Measurements from ENCODE around the gene ITPRIP.

The ITPRIP gene

GRCh38 chr10:104333728-104334373, 4.4 kb downstream of the ITPRIP start:
- no peaks in the 10 kb centered on the region for H3K9me3 Mint-ChIP-seq
- H3K4me1 Mint-ChIP-seq, result peaks cover 78% of the 10 kb centered on the region

GRCh38 chr10:104333032-104333727, 5.1 kb downstream of the ITPRIP start:
- Mint-ChIP-seq H3K4me3 (peak overlapping the region in 2 of 3 experiments; percentile 14 to 65), H3K27ac (peak overlapping the region; percentile 74 to 100 (median 82)), H3K27me3 (ENCODE audit: low read depth) (peaks cover 3% of the 10 kb centered on the region), H3K4me1 (peaks cover 81% of the 10 kb centered on the region), H3K9me3 (no peaks in the 10 kb centered on the region), H3K36me3 (ENCODE audit: low read depth) (no peaks in the 10 kb centered on the region)
- TF ChIP-seq CTCF (IDR thresholded peaks at IDR 0.05; ENCODE audit: unreplicated experiment in 3 of 3), result no peak

More at GRCh38 chr10:104333728-104334373, 4.4 kb downstream of the ITPRIP start:
- H3K4me3 Mint-ChIP-seq, result peak overlapping the region in 1 of 3 experiments; percentile 65
- peak overlapping the region in 2 of 3 experiments; percentile 82 to 100 for H3K27ac Mint-ChIP-seq
- H3K27me3 Mint-ChIP-seq (ENCODE audit: low read depth), result peaks cover 3% of the 10 kb centered on the region
- TF ChIP-seq CTCF (IDR thresholded peaks at IDR 0.05; ENCODE audit: unreplicated experiment in 3 of 3), result no peak
- H3K36me3 Mint-ChIP-seq (ENCODE audit: low read depth), result no peaks in the 10 kb centered on the region

DNA sequence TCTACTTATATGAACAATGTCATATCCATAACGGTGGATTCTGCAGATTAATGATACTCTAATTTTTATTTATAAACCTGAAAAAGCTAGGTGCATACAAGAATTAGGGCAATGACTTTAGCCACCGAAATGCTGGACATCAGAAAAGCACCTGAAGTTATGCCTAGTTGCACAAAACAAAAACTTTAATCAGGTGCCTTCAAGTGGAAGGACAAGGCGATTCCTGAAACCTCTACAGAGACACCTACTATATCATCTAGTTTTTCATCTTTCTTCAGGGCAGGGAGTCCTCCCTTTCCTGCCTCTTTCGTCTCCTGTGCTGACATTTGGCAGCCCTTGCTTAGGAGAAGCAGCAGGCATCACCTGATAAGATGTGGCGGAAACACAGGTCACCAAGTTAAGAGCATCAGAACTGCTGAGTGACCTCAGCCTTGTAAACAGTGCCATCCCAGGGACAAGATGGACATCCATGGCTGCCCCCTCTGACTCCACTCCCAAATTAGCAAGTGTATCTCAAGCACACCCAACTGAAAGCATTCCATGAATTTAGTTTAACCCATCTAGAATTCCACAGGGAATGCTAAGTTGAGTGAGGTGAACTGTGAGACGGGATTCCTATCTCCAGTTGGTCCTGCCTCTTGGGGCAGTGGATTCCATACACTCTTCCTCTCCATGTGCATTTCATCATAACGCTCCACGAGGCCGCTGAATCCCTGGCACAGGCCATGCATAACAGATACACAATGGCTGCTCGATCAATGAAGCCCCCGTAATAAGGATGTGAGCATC, 5.8 kb downstream of the ITPRIP start:
- TF ChIP-seq CTCF (IDR thresholded peaks at IDR 0.05; ENCODE audit: unreplicated experiment in 3 of 3), result no peak
- peaks cover 3% of the 10 kb centered on the region for H3K27me3 Mint-ChIP-seq (ENCODE audit: low read depth)
- H3K9me3 Mint-ChIP-seq, result no peaks in the 10 kb centered on the region
- no peaks in the 10 kb centered on the region for H3K36me3 Mint-ChIP-seq (ENCODE audit: low read depth)
- peak overlapping the region; percentile 74 to 100 (median 99) for H3K27ac Mint-ChIP-seq
- H3K4me1 Mint-ChIP-seq, result peaks cover 87% of the 10 kb centered on the region
- H3K4me3 Mint-ChIP-seq, result peak overlapping the region in 2 of 3 experiments; percentile 14 to 65

DNA sequence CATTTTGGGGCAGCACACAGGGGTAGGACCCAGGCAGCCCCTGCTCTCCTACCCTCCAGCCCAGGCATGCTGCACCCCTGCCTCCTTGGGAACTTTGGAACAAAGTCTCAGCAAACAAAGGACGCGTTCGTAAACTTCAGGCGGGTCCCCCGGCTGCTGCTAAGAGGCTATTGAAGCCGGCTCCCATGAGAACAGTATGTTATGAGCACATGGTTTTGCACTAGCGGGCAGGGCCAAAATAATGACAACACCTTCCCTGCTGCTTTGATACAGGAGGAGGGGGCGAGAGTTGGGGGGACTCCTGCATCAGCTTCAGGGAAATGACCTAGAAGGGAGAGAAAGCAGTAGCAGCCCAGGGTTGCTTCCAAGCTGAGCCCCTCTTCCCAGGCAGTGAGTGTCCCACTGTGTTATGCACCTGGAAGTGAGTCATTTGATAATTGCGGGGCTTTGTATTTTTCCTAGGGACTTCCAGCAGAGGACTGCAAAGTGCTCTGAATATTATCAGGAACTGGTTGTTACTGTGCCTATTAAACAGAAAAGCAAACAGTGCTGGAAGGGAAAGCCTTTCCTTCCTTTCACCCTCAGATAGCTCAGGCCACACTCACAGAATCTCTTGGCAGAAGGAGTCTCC, 6.9 kb downstream of the ITPRIP start:
- Mint-ChIP-seq H3K27ac (peak overlapping the region; percentile 98 to 100 (median 99)), H3K4me3 (peak overlapping the region; percentile 6 to 37 (median 28)), H3K9me3 (no peaks in the 10 kb centered on the region), H3K27me3 (ENCODE audit: low read depth) (peaks cover 3% of the 10 kb centered on the region), H3K4me1 (peaks cover 91% of the 10 kb centered on the region), H3K36me3 (ENCODE audit: low read depth) (no peaks in the 10 kb centered on the region)
- no peak for TF ChIP-seq CTCF (IDR thresholded peaks at IDR 0.05; ENCODE audit: unreplicated experiment in 3 of 3)

GRCh38 chr10:104330168-104331110, 7.8 kb downstream of the ITPRIP start:
- no peaks in the 10 kb centered on the region for H3K36me3 Mint-ChIP-seq (ENCODE audit: low read depth)
- TF ChIP-seq CTCF (IDR thresholded peaks at IDR 0.05; ENCODE audit: unreplicated experiment in 3 of 3), result no peak

More at GRCh38 chr10:104330168-104331110, 7.8 kb downstream of the ITPRIP start:
- H3K4me1 Mint-ChIP-seq, result peaks cover 93% of the 10 kb centered on the region
- peaks cover 3% of the 10 kb centered on the region for H3K27me3 Mint-ChIP-seq (ENCODE audit: low read depth)
- peak overlapping the region; percentile 98 to 100 (median 99) for H3K27ac Mint-ChIP-seq
- H3K9me3 Mint-ChIP-seq, result no peaks in the 10 kb centered on the region
- peak overlapping the region; percentile 23 to 57 (median 37) for H3K4me3 Mint-ChIP-seq

Data from nephron (organoid).